ENCODE data around the gene MCF2L2. TPM values are rescaled to one million over a fixed set of nuclear protein-coding genes. Genes with fewer than 3 reads are reported as not detected.

The MCF2L2 gene, protein sequence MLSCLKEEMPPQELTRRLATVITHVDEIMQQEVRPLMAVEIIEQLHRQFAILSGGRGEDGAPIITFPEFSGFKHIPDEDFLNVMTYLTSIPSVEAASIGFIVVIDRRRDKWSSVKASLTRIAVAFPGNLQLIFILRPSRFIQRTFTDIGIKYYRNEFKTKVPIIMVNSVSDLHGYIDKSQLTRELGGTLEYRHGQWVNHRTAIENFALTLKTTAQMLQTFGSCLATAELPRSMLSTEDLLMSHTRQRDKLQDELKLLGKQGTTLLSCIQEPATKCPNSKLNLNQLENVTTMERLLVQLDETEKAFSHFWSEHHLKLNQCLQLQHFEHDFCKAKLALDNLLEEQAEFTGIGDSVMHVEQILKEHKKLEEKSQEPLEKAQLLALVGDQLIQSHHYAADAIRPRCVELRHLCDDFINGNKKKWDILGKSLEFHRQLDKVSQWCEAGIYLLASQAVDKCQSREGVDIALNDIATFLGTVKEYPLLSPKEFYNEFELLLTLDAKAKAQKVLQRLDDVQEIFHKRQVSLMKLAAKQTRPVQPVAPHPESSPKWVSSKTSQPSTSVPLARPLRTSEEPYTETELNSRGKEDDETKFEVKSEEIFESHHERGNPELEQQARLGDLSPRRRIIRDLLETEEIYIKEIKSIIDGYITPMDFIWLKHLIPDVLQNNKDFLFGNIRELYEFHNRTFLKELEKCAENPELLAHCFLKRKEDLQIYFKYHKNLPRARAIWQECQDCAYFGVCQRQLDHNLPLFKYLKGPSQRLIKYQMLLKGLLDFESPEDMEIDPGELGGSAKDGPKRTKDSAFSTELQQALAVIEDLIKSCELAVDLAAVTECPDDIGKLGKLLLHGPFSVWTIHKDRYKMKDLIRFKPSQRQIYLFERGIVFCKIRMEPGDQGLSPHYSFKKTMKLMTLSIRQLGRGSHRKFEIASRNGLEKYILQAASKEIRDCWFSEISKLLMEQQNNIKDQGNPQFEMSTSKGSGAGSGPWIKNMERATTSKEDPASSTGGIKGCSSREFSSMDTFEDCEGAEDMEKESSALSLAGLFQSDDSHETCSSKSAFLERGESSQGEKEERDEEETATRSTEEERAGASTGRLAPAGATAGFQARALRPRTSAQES
- total RNA-seq, result 0.05 and 0.28 TPM in 2 replicates

DNA sequence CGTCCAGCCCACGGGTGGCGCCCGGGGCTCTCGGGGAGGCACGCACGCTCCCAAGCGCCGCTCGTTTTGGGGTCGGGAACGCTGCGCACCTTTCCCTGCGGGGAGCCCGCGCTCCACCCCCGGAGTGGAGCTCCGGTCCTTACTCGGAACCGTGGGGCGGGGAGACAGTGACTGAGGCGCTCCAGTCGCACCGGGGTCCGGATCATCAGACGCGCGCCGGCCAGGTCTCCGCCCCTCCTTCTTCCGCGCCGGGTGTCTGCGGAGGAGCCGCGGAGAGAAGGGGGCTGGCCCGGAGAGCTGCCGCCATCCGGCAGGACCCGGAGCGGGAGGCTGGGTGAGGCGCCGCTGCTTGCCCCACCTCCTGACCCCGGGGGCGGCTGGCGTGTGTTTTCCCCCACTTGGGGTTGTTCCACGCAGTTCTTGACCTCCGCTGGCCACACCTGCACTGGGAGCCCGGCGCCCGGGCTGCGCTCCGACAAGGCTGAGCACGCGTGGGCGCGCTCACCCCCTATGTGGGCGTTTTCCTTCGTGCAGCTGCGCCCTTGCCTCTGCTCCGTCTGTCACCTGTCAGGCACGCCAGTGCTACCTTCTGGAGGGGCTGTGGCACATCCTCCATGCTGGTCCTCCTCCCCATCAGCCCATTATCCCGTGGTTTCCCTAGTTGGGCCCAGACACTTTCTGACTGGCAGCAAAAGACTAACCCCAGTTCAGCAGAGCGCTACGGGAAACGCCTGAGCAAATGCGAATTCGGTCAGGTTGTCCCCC, at the start of gene MCF2L2:
TSS of gene MCF2L2 (minus strand) at position 173 of the 765 bp plus-strand sequence. CDS start 642 bp downstream, outside the sequence.

DNA sequence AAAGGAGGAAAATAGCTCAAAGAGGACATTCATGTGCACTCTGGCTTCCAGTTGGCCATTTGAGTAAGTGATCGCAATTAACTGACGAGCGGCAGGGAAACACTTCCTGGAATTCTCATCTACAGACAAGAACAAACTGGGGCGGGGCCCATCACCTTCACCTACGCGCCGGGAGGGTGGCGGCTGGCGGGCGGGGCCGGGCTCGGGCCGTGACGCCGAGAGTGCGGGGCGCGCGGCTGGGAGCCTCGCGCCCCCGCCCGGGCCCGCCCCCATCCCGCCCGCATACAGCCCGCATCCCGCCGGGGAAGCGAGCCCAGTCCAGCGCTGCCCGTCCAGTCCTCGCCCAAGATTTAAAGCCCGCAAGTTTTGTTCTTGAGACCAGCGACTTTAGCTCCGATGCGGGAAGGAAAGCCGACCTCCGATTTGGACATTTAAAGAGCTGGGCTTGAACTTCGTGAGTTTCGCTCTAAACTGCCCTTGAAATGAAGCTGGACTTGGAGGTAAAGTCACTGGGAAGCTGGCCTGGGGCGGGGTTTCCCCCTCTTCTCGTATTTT, 175.4 kb downstream of the MCF2L2 start, which contains the start of gene B3GNT5:
TSS of gene B3GNT5 (plus strand) at position 281 of the 555 bp plus-strand sequence. CDS start 16,546 bp downstream, outside the sequence.

Other genes starting within 250 kb of the MCF2L2 start
- 46.5 and 61.0 TPM in 2 replicates for gene B3GNT5, start 175.4 kb downstream of the MCF2L2 start, total RNA-seq
- gene KLHL6, start 127.1 kb upstream of the MCF2L2 start, total RNA-seq, result 0.05 and 0.07 TPM in 2 replicates
- gene KLHL24, start 207.0 kb upstream of the MCF2L2 start, total RNA-seq, result 11.2 and 23.0 TPM in 2 replicates